HG03196 (cell line): ENCODE measurements around the gene SCN8A.

Experiments used
- ATAC-seq: cut with Tn5 transposase; IDR thresholded peaks from one replicate; pipeline ENCODE4 v1.9.1; 2021; ENCODE audit not compliant: unreplicated experiment

The SCN8A gene

GRCh38 chr12:51847643-51848325, 256.8 kb downstream of the SCN8A start:
- ATAC-seq = no peak

DNA sequence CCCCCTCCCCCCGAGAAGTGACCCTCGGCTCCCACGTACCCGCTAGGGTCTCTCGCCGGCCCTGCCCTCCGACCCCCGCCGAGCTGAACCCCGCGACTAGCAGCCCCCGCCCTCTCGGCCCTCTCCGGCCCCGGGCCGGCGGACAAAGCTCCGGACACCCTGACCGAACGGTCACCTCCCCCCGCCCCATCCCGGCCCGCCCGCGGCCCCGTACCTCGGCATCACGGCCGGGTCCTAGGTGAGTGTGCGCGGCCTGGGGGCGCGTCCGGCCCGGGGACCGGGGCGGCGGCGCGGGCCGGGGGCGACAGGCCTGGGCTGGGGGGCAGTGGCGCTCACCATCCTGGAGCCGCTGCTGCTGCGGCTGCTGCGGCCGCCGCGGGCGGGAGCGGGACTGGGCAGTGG, 257.3 kb downstream of the SCN8A start, which contains the start of gene FIGNL2:
TSS of gene FIGNL2 (minus strand) at position 393 of the 402 bp plus-strand sequence. CDS start 26,305 bp downstream, outside the sequence.
- ATAC-seq = no peak

- ATAC-seq = no peak
These were observed 258.1 kb downstream of the SCN8A start for GRCh38 chr12:51848841-51849735.

GRCh38 chr12:51850081-51850964, 259.3 kb downstream of the SCN8A start:
- ATAC-seq = no peak

- no peak for ATAC-seq
These were observed 259.9 kb downstream of the SCN8A start for GRCh38 chr12:51850965-51851299.

- ATAC-seq = no peak
These were observed 260.5 kb downstream of the SCN8A start for GRCh38 chr12:51851413-51852124.

DNA sequence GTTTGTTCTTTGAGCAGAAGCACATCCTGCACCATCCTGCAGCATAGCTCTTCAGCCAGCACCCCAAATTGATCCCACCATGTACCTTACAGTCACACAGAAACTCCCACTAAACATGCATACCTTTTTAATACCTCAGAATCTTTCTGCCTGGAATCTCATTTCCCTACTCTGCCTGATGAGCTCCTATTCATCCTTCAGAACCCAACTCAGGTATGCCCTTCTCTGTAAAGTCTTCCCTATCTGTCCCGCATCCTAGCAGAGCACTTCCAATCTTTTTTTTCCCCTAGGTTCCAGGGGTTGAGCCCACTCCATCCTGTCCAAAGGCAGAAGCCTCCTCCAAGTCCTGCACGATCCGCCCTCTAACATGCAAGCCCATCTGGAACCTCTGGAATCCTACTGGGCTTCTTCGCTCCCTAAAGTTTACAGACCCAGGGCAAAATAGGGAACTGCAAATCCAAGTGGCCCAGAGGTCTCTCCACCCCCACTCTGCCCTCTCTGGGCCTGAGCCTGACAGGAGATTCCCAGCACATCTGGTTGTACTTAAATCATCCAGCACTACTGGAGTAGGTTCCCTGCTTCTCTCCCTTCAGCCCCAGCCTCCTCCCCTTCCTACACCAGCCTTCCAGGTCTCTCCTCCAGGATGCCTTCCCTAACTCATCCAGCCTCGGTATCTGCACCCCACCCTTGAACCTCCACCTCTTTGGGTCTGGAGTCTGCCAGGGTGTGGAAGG, 261.5 kb downstream of the SCN8A start:
- ATAC-seq = no peak

GRCh38 chr12:51855586-51856428, 264.8 kb downstream of the SCN8A start:
- ATAC-seq = no peak

GRCh38 chr12:51860986-51861385, 270.0 kb downstream of the SCN8A start:
- ATAC-seq = no peak
